ENCODE measurements around the gene SLC24A3.

SLC24A3 gene

DNA sequence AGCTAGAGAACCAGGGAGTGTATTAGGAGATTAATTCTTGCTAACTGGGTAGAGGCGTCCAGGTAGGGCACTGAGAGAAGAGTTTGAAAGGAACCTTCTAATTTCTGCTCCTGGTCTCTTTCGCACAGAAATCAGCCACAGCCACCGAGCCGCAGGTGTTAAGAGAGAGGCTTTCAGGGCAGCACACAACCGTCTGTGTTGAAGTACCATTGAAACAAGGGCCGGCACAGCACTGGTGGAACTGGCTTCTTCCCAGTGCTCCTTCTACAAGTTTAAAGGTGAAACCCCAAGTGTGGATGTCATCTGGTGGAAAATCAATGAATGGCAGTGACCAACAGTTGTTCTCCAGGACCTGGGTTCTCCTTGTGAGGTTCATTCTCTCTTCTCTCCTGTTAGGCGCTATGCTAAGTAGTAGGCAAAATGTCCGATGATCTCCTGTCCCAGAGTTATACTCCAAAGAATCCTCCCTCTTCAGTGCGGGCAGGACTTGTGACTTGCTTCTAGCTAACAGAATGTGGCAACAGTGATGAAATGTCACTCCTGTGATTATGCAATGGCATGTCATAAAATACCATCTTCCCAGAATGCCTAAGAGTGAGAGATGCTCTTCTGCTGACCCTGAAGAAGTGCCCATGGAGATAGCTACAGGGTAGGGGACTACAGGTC is 530.7 kb downstream of the SLC24A3 start:
- TF ChIP-seq, protein P1, sequence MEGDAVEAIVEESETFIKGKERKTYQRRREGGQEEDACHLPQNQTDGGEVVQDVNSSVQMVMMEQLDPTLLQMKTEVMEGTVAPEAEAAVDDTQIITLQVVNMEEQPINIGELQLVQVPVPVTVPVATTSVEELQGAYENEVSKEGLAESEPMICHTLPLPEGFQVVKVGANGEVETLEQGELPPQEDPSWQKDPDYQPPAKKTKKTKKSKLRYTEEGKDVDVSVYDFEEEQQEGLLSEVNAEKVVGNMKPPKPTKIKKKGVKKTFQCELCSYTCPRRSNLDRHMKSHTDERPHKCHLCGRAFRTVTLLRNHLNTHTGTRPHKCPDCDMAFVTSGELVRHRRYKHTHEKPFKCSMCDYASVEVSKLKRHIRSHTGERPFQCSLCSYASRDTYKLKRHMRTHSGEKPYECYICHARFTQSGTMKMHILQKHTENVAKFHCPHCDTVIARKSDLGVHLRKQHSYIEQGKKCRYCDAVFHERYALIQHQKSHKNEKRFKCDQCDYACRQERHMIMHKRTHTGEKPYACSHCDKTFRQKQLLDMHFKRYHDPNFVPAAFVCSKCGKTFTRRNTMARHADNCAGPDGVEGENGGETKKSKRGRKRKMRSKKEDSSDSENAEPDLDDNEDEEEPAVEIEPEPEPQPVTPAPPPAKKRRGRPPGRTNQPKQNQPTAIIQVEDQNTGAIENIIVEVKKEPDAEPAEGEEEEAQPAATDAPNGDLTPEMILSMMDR (IDR thresholded peaks at IDR 0.05), result no peak
- no peak overlapping the region for H3K27ac ChIP-seq

DNA sequence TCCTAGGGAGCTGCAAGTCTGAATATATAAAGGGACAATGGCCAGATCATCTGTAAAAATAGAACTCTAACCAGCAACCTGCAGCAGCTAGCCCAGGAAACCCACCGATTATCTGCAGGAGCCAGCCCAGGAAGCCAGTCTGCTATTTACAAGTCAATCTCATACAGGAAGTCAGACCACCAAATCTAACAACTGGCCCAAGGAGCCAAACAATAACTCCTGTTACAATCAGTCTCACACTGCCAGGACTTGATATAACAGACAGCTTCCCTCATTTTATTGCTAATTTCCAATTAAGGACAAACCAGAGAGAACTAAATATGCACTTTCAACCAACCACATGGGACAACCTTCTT is 531.2 kb downstream of the SLC24A3 start:
- Histone ChIP-seq H3K4me3 (ENCODE audit: low read depth in 1 of 2, low read length in 1 of 2) (no peak overlapping the region), H3K27ac (no peak overlapping the region), H3K4me1 (ENCODE audit: control insufficient read depth in 1 of 2, insufficient read depth in 1 of 2, low read depth in 1 of 2, low read length in 1 of 2) (peaks cover 5 to 6% of the 10 kb centered on the region in 2 experiments), H3K36me3 (no peaks in the 10 kb centered on the region), H3K9me3 (no peaks in the 10 kb centered on the region), H3K27me3 (no peaks in the 10 kb centered on the region)
- TF ChIP-seq, protein P1 (IDR thresholded peaks at IDR 0.05), result no peak

More for the DNA sequence above, 530.7 kb downstream of the SLC24A3 start:
- Histone ChIP-seq H3K27me3 (no peaks in the 10 kb centered on the region), H3K4me3 (ENCODE audit: low read depth in 1 of 2, low read length in 1 of 2) (no peak overlapping the region), H3K4me1 (ENCODE audit: control insufficient read depth in 1 of 2, insufficient read depth in 1 of 2, low read depth in 1 of 2, low read length in 1 of 2) (peaks cover 5 to 6% of the 10 kb centered on the region in 2 experiments), H3K9me3 (no peaks in the 10 kb centered on the region), H3K36me3 (no peaks in the 10 kb centered on the region)

DNA sequence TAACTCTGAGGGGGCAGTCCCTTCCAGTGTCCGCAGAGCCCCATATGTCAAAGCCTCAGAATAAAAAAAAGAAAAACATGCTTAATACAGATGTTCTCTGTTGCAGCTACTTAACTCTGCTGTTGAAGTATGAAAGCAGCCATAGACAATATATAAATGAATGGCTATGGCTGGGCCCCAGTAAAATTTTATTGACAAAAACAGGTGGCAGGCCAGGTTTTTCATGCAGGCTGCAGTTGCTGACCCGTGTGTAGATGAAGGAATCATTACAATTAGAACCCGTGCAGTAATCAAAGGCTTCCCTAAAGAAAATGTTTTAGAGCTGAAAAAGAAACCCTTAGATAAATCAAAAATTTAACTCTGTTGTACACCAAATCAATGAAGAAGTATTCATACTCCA is 532.7 kb downstream of the SLC24A3 start:
- Histone ChIP-seq H3K4me3 (ENCODE audit: low read depth in 1 of 2, low read length in 1 of 2) (no peak overlapping the region), H3K27ac (no peak overlapping the region), H3K27me3 (no peaks in the 10 kb centered on the region), H3K4me1 (ENCODE audit: control insufficient read depth in 1 of 2, insufficient read depth in 1 of 2, low read depth in 1 of 2, low read length in 1 of 2) (peaks cover 5 to 6% of the 10 kb centered on the region in 2 experiments), H3K36me3 (no peaks in the 10 kb centered on the region), H3K9me3 (no peaks in the 10 kb centered on the region)
- TF ChIP-seq, protein P1 (IDR thresholded peaks at IDR 0.05), result no peak

DNA sequence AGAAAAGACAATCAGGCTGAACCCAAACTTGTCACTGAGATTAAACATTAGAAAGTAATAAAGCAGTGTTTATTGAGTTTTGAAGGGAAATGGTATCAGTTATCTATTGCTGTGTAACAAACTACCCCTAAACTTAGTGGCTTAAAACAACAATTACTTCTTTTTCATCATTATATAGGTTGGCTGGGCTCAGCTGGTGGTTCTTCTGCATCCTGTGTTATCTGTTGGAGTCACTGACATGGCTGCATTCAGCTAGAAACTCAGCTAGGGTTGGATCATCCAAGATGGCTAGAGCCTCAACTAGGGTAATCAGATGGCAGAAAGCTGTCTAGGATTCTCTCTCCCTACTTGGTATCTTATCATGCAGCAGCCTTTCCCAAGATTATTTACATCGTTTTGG is 533.1 kb downstream of the SLC24A3 start:
- H3K4me3 ChIP-seq (ENCODE audit: low read depth in 1 of 2, low read length in 1 of 2), result no peak overlapping the region
- H3K36me3 ChIP-seq, result no peaks in the 10 kb centered on the region
- no peaks in the 10 kb centered on the region for H3K9me3 ChIP-seq
- no peaks in the 10 kb centered on the region for H3K27me3 ChIP-seq
- TF ChIP-seq, protein P1 (IDR thresholded peaks at IDR 0.05), result no peak
- no peak overlapping the region for H3K27ac ChIP-seq
- H3K4me1 ChIP-seq (ENCODE audit: control insufficient read depth in 1 of 2, insufficient read depth in 1 of 2, low read depth in 1 of 2, low read length in 1 of 2), result peaks cover 5 to 6% of the 10 kb centered on the region in 2 experiments

DNA sequence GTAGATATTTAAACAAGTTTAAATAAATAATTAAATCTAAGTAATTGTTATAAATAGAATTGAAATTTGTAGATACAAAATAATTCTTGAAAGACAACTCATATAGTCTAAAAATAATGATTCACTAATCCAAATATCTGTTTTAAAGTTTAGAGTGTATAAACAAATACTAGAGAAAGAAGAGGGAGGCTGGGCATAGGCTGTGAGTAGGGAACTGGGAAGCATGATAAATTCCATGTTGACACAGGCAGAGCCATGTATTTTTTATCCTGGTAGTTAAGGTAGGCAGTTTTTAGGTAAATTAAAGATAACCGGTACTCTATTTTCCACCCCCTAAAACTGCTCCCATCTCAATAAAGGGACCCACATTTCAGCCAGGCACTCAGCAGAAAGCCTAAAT is 534.0 kb downstream of the SLC24A3 start:
- Histone ChIP-seq H3K36me3 (no peaks in the 10 kb centered on the region), H3K27me3 (no peaks in the 10 kb centered on the region), H3K27ac (no peak overlapping the region), H3K9me3 (no peaks in the 10 kb centered on the region), H3K4me3 (ENCODE audit: low read depth in 1 of 2, low read length in 1 of 2) (no peak overlapping the region), H3K4me1 (ENCODE audit: control insufficient read depth in 1 of 2, insufficient read depth in 1 of 2, low read depth in 1 of 2, low read length in 1 of 2) (peaks cover 5 to 6% of the 10 kb centered on the region in 2 experiments)
- TF ChIP-seq, protein P1 (IDR thresholded peaks at IDR 0.05), result no peak
